Activated CD4-positive, alpha-beta T cell treated with anti-CD3 and anti-CD28 coated beads, Interleukin-2, amount 50 U/mL, for 48 hours (primary cell): Measurements from ENCODE around the gene FLRT1.

ENCODE experiments used
- DNase-seq, 2 experiments: peaks; one replicate each; pipeline ENCODE4 v3.0.0-alpha.2; 2020

The FLRT1 gene

DNA sequence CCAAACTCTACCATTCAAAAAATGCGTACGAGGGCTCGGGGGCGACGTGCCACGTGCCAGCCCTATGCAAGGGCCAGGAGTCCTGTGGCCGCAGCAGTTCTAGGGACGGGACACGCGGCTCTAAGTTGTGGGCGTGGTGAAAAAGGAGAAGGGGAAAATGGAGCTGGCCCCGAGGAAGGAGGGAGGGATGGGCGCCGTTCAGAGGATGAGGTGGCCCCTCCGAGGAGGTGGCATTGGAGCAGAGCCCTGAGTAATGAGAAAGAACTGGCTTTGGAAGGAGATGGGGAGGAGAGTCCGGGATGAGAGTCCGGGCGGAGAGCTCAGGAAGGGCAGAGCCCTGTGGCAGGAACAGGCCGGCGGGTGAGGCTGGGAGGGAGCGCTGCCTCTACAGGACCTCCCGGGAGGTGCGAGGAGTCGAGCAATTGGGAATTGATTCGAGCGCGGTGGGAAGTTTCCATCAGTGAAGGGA lies 28.5 kb upstream of the FLRT1 start:
- DNase-seq = no peak

- no peak for DNase-seq
Observed at GRCh38 chr11:64007629-64008282, 28.0 kb upstream of the FLRT1 start.

DNA sequence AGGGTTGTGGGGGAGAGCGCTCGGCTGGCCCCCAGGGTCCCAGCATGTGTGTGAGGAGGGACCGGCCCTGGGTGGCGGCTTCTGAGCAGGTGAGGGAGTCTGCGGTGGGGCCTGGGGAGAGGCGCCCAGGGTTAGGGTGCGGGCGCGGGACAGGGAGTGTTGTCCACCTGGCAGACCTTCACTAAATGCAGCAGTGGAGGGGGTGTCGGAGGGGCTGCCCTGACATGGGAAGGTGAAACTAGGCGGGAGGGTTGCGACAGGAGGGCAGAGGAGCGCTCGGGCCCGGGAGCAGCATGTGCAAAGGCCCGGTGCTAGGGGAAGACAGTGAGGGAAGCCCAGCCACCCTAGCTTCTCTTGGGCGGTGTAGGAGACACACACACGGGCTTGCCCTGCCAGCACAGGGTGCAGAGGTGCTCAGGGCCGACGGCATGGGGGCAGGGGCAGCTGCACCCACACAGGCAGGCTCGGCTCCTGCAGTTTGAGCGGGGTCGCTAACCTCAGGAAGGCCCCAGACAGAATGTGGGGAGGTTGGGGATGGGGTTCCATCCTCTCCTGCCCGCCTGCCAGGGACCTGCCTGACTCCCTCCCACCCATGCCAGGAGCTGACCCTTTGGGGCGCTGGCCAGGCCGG lies 27.3 kb upstream of the FLRT1 start:
- DNase-seq = no peak

GRCh38 chr11:64008914-64009633 lies 26.7 kb upstream of the FLRT1 start:
- no peak for DNase-seq

GRCh38 chr11:64009710-64010109 lies 26.0 kb upstream of the FLRT1 start:
- no peak for DNase-seq

GRCh38 chr11:64010783-64011182 lies 24.9 kb upstream of the FLRT1 start:
- DNase-seq = no peak

- DNase-seq = no peak
Observed at GRCh38 chr11:64011371-64011770, 24.4 kb upstream of the FLRT1 start.

- no peak for DNase-seq
Observed at GRCh38 chr11:64013141-64013896, 22.4 kb upstream of the FLRT1 start.

DNA sequence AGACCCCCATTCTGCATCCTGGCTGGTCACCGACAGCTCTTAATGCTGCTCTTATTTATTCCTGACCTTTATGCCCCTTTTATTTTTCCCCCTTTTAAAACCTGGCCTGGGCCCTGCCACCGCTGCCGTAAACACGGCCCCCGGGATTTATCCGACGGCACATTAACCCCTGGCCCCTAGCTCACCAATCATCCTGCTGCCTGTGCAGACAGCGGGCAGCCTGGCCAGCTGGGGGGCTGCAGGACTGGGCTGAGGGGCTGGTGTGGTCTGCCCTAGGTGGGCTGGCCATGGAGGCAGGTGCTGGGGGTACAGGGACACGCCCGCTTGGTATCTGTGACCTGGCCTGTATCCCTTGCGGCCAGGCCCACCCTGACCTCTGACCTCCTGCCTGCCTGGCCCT lies 21.4 kb upstream of the FLRT1 start:
- DNase-seq = no peak

DNA sequence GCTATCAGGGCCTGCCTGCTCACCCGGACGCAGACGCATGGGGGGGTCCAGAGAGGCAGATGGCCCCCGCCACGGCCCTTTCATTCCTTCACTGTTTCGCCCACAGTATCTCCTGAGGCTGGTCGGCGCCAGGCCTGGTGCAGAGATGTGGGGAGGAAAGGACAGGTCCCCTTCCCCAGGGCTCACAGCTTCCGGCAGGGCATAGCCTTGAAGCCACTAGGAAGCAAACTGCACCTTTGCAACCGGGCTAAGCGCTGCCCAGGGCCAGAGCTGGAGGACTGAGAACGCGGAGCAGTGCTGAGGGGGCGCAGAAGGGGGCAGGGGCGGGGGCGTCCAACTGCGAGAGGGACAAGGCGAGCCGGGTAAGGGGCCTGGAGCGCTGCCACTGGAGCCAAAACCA lies 20.2 kb upstream of the FLRT1 start:
- no peak for DNase-seq

DNA sequence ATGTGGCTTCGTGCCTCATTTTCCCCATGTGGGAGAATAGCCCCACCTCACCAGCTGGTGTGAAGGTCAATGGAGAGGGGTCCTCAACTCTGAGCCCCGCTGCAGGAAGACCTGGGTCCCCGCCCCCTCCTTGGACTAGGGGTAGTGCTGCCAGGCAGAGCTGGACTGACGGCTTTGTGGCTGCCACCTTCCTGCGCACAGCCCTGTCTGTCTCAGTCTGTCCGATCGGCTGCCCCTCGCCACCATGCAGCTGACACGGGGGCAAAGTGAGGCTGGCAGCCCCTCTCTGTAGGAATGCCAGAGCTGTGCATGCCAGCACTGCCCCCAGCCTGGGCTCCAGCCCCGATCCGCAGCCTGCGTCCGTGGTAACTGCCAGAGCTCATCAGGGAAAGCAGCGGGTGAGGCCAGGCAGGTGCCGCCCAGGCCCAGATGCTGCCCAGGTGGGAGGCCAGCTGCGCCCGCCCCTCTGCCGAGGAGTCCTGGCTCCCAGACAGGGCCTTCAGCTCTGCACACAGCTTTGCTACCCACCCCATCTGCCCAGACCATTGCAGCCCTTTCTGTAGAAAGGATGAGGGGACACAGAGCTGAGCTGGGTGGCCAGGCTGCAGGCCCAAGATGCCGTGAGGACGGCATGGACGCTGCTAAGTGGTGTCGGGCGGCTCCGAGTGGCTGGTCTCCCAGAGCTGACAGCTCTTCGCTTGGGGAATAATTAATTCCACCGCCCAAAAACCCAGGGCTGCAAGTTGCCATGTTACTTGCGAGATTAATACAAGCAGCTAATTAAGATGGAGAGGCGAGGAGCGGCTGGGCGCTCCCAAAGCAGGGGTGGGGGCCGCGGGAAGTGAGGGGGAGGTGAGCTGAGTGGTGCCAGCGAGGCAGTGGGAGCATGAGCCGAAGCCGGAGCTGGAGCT lies 19.5 kb upstream of the FLRT1 start:
- DNase-seq = no peak

DNA sequence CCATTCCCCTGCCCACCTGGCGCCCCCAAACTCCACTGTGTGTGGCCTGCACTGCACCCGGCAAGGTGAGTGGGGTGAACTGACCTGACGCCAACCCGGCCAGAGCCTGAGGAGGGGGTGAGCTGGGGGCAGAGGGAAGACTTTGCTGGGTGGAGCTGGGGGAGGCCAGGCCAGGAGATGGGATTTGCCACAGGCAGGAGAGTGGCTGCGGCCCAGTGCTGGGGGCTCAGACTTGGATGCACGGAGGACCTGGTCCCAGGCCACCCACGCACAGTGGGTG lies 17.8 kb upstream of the FLRT1 start:
- DNase-seq = no peak

GRCh38 chr11:64018310-64018709 lies 17.4 kb upstream of the FLRT1 start:
- no peak for DNase-seq

DNA sequence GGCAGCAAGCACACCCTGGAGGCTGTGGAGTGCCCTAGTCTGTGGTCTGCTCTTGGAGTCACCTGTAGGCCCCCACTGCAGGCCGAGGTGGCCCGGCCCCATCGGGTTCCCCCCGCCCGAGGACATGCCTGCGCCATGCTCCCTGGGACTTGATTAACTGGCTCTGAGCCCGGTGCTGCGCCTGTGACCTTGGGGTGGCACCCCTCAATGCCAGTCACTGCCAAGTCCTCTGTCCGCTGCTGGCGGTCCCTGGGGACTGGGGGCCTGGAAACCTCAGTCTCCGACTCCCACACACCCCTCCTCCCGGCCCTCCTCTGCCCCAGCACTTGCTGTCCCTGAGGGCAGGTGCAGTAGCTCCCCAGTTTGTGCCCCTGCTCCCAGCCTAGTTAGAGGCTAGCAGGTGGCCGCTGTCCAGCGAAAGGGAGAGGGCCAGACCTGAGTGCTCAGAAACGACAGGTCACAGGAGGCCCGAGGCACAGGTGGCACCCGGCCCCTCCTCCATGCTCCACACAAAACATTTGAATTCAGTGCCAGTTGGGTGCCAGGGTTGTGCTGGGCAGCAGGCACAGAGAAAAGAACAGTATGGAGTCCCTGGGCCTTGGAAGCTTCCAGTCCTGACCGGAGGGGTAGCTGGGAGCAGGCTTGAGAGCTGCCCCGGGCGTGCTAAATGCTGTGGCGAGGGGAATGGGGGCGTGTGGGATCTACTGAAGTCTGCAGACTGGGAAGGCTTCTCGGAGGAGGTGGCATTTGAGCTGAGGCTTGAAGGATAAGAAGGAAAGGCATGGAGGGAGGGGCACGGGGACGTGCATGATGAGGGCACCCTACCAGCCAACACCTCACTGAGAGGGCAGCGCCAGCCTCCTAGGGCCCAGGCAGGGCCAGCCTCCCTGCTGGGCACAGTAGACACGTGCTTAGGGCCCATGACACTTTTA lies 16.4 kb upstream of the FLRT1 start:
- DNase-seq = no peak

DNA sequence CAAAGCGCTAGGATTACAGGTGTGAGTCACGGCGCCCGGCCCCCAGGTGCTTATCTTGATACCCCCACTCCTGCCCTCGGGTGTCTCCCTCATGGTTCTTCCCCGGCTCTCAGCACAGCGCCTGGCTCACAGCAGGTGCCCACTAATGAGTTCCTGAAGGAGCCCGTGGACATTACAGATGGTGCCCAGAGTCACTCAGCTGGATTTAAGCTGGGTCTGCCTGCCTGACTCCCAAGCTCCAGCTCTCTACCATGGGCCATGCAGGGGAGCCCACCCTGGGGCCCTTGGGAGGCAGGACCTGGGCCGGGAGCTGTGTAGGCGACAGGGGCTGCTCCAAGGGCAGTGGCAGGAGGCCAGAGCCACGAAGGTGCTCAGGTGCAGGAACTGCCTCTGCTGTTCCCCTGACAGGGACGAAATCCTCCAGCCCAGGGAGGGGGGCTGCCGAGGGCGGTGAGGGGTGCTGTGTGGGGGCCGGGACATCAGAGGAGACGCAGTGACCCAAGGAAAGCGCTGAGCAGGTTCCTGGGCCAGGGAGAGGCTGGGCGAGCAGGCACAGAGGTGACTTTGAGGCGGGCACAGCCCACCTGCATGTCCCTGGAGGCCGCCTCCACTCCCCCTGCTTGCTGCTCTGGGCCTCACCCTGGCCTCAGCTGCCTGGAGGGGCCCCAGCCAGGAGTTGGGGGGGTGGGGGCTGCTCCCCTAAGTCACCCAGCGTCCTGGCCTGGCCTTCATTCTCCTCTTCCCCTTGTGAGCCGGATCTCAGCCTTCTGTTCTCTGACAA lies 14.6 kb upstream of the FLRT1 start:
- no peak for DNase-seq

- no peak for DNase-seq
Observed at GRCh38 chr11:64021757-64022093, 14.0 kb upstream of the FLRT1 start.

DNA sequence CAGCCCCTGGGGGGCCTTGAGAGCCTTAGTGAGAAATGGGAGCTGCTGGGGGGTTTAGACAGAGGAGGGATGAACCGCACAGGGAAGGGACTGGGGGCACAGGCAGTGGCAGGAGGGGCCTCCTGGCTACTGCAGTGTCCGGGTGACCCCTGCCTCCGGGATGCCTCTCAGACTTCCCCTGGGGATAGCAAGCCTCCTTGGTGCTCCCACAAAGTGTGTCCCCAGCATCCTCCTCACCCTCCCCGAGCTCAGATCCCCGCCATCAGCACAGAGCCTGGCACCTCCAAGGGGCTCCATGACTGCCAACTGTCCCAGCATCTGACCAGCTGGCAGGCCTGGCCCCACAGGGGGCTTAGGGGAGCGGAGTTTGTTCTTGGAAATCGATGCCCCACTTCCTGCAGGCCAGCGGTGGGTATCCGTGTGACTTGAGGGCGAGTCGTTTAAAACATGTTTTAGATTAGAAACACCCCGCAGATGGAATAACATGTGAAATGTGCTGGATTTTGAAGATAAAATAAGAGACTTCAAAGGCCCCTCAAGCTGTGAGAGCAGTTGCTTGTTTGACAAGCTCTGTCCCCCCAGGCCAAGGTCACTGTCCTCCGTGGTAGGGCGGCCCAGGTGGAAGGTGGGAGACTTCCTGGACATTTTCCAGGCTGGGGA lies 13.5 kb upstream of the FLRT1 start:
- DNase-seq = no peak

DNA sequence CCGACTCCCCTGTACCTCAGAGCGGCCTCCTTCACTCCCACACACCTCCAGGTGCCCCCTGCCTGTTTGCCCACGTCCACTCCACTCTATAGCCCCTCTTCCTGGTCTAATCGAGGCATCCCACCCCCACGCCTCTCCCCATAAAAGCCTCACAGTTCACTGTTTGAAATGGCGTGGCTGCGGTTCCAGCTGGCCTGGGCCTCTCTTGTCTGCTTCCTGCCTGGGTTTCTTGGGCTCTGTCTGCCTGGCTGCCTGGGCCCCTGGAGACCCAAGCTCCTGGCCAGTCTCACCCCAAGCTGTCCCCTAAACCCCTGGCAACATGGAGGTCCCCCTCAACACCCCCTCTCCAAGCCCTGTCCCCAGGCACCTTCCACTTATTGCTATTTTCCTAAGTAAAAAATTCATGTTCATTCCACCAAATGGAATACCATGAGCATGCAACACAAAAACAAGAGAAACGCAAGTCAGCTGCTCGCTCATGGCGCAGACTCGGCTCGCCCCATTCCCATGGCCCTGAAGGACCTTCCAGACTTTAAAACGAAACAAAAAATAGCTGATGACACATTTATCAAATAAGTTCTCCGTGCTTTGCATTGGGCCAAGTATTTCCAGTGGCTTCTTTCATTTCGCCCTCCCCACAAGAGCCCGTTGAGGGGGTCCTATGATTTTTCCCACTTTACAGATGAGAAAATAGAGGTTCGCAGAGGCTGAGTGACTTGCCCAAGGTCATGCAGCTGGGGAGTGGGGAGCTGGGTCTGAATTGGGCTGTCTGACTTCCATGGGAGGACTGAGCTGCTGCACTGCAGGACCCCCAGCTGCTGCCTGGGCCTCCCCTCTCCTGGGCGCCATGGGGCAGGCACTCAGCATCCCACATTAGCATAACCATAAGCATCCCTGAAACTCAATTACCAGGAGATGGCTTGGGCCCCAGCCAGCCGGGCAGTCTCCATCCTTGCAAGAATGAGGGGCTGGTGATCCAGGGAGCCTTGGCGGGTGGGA lies 11.7 kb upstream of the FLRT1 start:
- no peak for DNase-seq

- no peak for DNase-seq
Observed at GRCh38 chr11:64025205-64025604, 10.5 kb upstream of the FLRT1 start.
